OCI-LY1 (cell line): ENCODE measurements around the gene ALX4.

Source experiments
- EZH2 ChIP-seq: fragments of 200-600 bp; sonication (generic), shearing (Covaris generic); IDR thresholded peaks from 2 replicates; pipeline ENCODE4 v1.8.0; 2017; ENCODE audit warnings: borderline replicate concordance, mixed run types, mild to moderate bottlenecking, antibody characterized with exemption, low read length, moderate library complexity, mixed read lengths
- TF ChIP-seq, protein P1 (sequence below): fragments of 200-600 bp; sonication (generic), shearing (Covaris generic); IDR thresholded peaks from 2 replicates; pipeline ENCODE4 v1.5.1; 2017; ENCODE audit warnings: mild to moderate bottlenecking, antibody characterized with exemption, low read length, moderate library complexity, mixed read lengths

DNA sequence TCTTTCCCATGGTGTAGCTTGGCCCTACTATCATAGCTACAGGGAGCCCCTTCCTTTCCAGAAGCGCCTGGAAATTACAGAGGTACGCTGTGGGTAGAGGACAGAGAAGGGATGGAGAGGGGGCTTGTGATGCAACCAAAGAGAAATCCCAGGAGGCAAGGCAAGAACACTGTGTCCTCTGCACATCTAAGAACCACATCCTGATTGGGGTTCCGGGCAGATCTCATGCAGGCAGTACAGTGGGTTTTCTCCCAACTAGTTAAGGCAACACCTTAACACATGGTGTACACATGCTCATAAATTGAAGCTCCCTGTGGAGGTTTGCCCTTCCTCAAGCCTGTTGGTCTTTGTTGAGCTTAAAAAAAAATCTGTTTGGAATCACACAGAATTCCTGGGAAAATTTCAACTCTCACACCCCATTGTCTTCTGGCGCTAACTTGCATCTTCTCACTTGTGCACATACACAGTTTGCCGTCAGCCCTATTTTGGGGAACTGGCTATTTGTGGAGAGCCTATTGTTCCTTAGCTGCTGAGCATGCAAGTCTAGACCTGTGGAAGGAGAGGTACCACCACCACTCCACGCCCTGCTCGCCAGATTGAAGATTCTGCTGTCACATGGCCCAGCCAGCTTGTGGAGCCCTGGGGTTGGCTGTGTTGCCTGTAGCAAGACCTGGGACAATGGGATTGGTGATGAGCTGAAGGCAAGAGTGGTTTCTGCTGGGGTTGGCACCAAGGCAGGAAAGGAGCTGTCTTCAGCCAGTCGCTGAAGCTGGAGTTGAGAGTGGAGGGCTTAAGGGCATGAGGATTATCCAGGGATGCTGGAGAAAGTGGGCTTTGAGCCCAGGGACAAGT, 52.4 kb downstream of the ALX4 start:
- TF ChIP-seq, protein P1, sequence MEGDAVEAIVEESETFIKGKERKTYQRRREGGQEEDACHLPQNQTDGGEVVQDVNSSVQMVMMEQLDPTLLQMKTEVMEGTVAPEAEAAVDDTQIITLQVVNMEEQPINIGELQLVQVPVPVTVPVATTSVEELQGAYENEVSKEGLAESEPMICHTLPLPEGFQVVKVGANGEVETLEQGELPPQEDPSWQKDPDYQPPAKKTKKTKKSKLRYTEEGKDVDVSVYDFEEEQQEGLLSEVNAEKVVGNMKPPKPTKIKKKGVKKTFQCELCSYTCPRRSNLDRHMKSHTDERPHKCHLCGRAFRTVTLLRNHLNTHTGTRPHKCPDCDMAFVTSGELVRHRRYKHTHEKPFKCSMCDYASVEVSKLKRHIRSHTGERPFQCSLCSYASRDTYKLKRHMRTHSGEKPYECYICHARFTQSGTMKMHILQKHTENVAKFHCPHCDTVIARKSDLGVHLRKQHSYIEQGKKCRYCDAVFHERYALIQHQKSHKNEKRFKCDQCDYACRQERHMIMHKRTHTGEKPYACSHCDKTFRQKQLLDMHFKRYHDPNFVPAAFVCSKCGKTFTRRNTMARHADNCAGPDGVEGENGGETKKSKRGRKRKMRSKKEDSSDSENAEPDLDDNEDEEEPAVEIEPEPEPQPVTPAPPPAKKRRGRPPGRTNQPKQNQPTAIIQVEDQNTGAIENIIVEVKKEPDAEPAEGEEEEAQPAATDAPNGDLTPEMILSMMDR = no peak
- TF ChIP-seq EZH2 = no peak
